MM.1S (cell line): ENCODE measurements around the gene LRRD1.

ENCODE experiments used
- CTCF ChIP-seq: fragments of 300-600 bp; sonication (generic); IDR thresholded peaks from 2 replicates; pipeline ENCODE4 v1.5.1; 2016; ENCODE audit warnings: antibody characterized with exemption, low read length, mixed read lengths
- EZH2 ChIP-seq: fragments of 300-600 bp; sonication (generic); optimal IDR thresholded peaks from 2 replicates; pipeline ENCODE3; 2017; ENCODE audit warnings: low read depth, mild to moderate bottlenecking, antibody characterized with exemption, low read length, mixed read lengths
- EZH2phosphoT487 ChIP-seq: fragments of 300-600 bp; sonication (generic); IDR thresholded peaks from 2 replicates; pipeline ENCODE4 v1.6.1; 2018; ENCODE audit warnings: antibody characterized with exemption, low read length

- TF ChIP-seq CTCF (no peak), EZH2 (no peak), EZH2phosphoT487 (no peak)
These were observed 27.7 kb upstream of the LRRD1 start for GRCh38 chr7:92206672-92207071.
